Lower leg skin (tissue), 3 donors: Measurements from ENCODE around the gene AACS.

Experiments
- POLR2A ChIP-seq, 2 donors: fragments of 450-650 bp; IDR thresholded peaks; one replicate each; pipeline ENCODE4 v1.6.1; 2016 to 2017; ENCODE audit warnings: antibody characterized with exemption in 2 of 2, mild to moderate bottlenecking in 1 of 2, moderate library complexity in 1 of 2
- TF ChIP-seq, protein P1 (sequence below), 3 donors: fragments of 450-650 bp; IDR thresholded peaks; one replicate each; pipeline ENCODE4 v1.5.1; 2016; ENCODE audit warnings: antibody characterized with exemption in 3 of 3, mild to moderate bottlenecking in 3 of 3, moderate library complexity in 2 of 3

GRCh38 chr12:125129591-125130255, 64.5 kb downstream of the AACS start:
- TF ChIP-seq, protein P1, sequence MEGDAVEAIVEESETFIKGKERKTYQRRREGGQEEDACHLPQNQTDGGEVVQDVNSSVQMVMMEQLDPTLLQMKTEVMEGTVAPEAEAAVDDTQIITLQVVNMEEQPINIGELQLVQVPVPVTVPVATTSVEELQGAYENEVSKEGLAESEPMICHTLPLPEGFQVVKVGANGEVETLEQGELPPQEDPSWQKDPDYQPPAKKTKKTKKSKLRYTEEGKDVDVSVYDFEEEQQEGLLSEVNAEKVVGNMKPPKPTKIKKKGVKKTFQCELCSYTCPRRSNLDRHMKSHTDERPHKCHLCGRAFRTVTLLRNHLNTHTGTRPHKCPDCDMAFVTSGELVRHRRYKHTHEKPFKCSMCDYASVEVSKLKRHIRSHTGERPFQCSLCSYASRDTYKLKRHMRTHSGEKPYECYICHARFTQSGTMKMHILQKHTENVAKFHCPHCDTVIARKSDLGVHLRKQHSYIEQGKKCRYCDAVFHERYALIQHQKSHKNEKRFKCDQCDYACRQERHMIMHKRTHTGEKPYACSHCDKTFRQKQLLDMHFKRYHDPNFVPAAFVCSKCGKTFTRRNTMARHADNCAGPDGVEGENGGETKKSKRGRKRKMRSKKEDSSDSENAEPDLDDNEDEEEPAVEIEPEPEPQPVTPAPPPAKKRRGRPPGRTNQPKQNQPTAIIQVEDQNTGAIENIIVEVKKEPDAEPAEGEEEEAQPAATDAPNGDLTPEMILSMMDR (IDR thresholded peaks at IDR 0.05) = no peak
- no peak for TF ChIP-seq POLR2A (IDR thresholded peaks at IDR 0.05)
